Liver (tissue), 9 donors: ENCODE data around the gene ZNF311. TPM values are rescaled to one million over a fixed set of nuclear protein-coding genes. Genes with fewer than 3 reads are reported as not detected.

Source experiments
- DNase-seq: peaks from one replicate; pipeline ENCODE4 v3.0.0-alpha.2; 2017; ENCODE audit warnings: low spot score
- H3K27ac ChIP-seq, 2 donors: one replicate each; pipeline ENCODE4 v1.7.0; 2013; ENCODE audit warnings: inconsistent platforms in 2 of 2, low read length in 2 of 2, control low read depth in 1 of 2, low read depth in 1 of 2, mild to moderate bottlenecking in 1 of 2
- H3K27me3 ChIP-seq, 4 donors: one replicate each; pipeline versions ENCODE4 v1.6.1 to v1.7.0; 2013; ENCODE audit warnings: low read length in 3 of 4, inconsistent platforms in 1 of 4, mild to moderate bottlenecking in 1 of 4, moderate library complexity in 1 of 4; ENCODE audit not compliant: control insufficient read depth in 4 of 4, insufficient read depth in 4 of 4
- H3K36me3 ChIP-seq, 4 donors: one replicate each; pipeline versions ENCODE4 v1.6.1 to v1.7.0; 2013; ENCODE audit warnings: low read length in 3 of 4, mild to moderate bottlenecking in 3 of 4, low read depth in 1 of 4, moderate library complexity in 1 of 4; ENCODE audit not compliant: control insufficient read depth in 4 of 4, insufficient read depth in 3 of 4
- H3K4me1 ChIP-seq, 4 donors: one replicate each; pipeline versions ENCODE4 v1.6.1 to v1.7.0; 2013; ENCODE audit warnings: low read length in 3 of 4, mild to moderate bottlenecking in 3 of 4, moderate library complexity in 1 of 4; ENCODE audit not compliant: control insufficient read depth in 4 of 4, insufficient read depth in 4 of 4
- H3K4me3 ChIP-seq, 3 donors: one replicate each; pipeline versions ENCODE4 v1.6.1 to v1.7.0; 2013; ENCODE audit warnings: low read length in 3 of 3, control low read depth in 1 of 3, low read depth in 1 of 3, mild to moderate bottlenecking in 1 of 3
- H3K9ac ChIP-seq, 2 donors: one replicate each; pipeline ENCODE4 v1.7.0; 2013; ENCODE audit warnings: low read length in 2 of 2, mild to moderate bottlenecking in 2 of 2, moderate library complexity in 2 of 2, control low read depth in 1 of 2, low read depth in 1 of 2
- H3K9me3 ChIP-seq, 4 donors: one replicate each; pipeline versions ENCODE4 v1.6.1 to v1.7.0; 2013; ENCODE audit warnings: low read length in 3 of 4; ENCODE audit not compliant: control insufficient read depth in 4 of 4
- EGR1 ChIP-seq, 2 donors: IDR thresholded peaks; 2 replicates each; pipeline ENCODE4 v1.6.1; 2016 to 2018; ENCODE audit warnings: antibody characterized with exemption in 2 of 2, low read depth in 2 of 2
- FOXA1 ChIP-seq: IDR thresholded peaks from 2 replicates; pipeline ENCODE4 v1.6.1; 2016; ENCODE audit warnings: antibody characterized with exemption
- FOXA2 ChIP-seq: IDR thresholded peaks from 2 replicates; pipeline ENCODE4 v1.6.1; 2016; ENCODE audit warnings: antibody characterized with exemption
- GABPA ChIP-seq, 2 donors: IDR thresholded peaks in 1 of 2; conservative IDR thresholded peaks in 1 of 2; 2 replicates each; pipeline ENCODE4 v1.6.1; 2016; ENCODE audit warnings: antibody characterized with exemption in 2 of 2, mild to moderate bottlenecking in 1 of 2, moderate library complexity in 1 of 2
- HNF4A ChIP-seq, 2 donors: conservative IDR thresholded peaks; 2 replicates each; pipeline ENCODE4 v1.6.1; 2016; ENCODE audit warnings: antibody characterized with exemption in 2 of 2, mild to moderate bottlenecking in 2 of 2
- HNF4G ChIP-seq: IDR thresholded peaks from 2 replicates; pipeline ENCODE4 v1.6.1; 2016; ENCODE audit warnings: antibody characterized with exemption
- JUND ChIP-seq, 2 donors: IDR thresholded peaks; 2 replicates each; pipeline ENCODE4 v1.6.1; 2016; ENCODE audit warnings: antibody characterized with exemption in 2 of 2
- NR2F2 ChIP-seq: IDR thresholded peaks from 2 replicates; pipeline ENCODE4 v1.6.1; 2016; ENCODE audit warnings: antibody characterized with exemption
- RAD21 ChIP-seq, 2 donors: IDR thresholded peaks; 2 replicates each; pipeline ENCODE4 v1.6.1; 2016; ENCODE audit warnings: antibody characterized with exemption in 2 of 2, mild to moderate bottlenecking in 2 of 2
- RXRA ChIP-seq, 2 donors: IDR thresholded peaks; 2 replicates each; pipeline ENCODE4 v1.6.1; 2017 to 2018; ENCODE audit warnings: antibody characterized with exemption in 2 of 2, mild to moderate bottlenecking in 1 of 2
- SP1 ChIP-seq: IDR thresholded peaks from 2 replicates; pipeline ENCODE4 v1.6.1; 2018; ENCODE audit warnings: antibody characterized with exemption, mild to moderate bottlenecking
- TAF1 ChIP-seq: conservative IDR thresholded peaks from 2 replicates; pipeline ENCODE4 v1.6.1; 2016; ENCODE audit warnings: antibody characterized with exemption, mild to moderate bottlenecking
- YY1 ChIP-seq: IDR thresholded peaks from 2 replicates; pipeline ENCODE4 v1.6.1; 2016; ENCODE audit warnings: antibody characterized with exemption, mild to moderate bottlenecking
- WGBS: extraction: QIAGEN DNeasy Blood & Tissue Kit; methylation state at CpG from one replicate; pipeline ENCODE4 v1.1.7; 2013; 5-methylcytosine and 5-hydroxymethylcytosine counted together
- polyA plus RNA-seq, 2 donors: library from polyadenylated mRNA; stranded (reverse) in 1 of 2; unstranded in 1 of 2; fragments of 200-250 nt in 1 of 2; fragments of >200 nt in 1 of 2; fragmentation: Nextera tagmentation in 1 of 2; extraction: Ambion mirVana in 1 of 2; gene quantifications; one replicate each; pipeline versions ENCODE4 v1.2.1 to v1.2.3, GENCODE V29; 2013 to 2015
- total RNA-seq, 2 donors: library from RNA; depleted of rRNA; stranded (reverse); fragments of >200 nt; gene quantifications; one replicate each; pipeline ENCODE4 v1.2.3, GENCODE V29; 2014
- TF ChIP-seq, protein P1 (sequence below): IDR thresholded peaks from 2 replicates; pipeline ENCODE4 v1.6.1; 2016; ENCODE audit warnings: antibody characterized with exemption
- TF ChIP-seq, protein P2 (sequence below): IDR thresholded peaks from 2 replicates; pipeline ENCODE4 v1.6.1; 2016; ENCODE audit warnings: antibody characterized with exemption, mild to moderate bottlenecking
- TF ChIP-seq, protein P3 (sequence below): fragments of 150-350 bp; IDR thresholded peaks from 2 replicates; pipeline ENCODE4 v1.5.1; 2017; ENCODE audit warnings: improper control_type of control experiment, low read depth, low read length; ENCODE audit not compliant: missing input control
- TF ChIP-seq, protein P4 (sequence below): IDR thresholded peaks from 2 replicates; pipeline ENCODE4 v1.6.1; 2016; ENCODE audit warnings: antibody characterized with exemption
- TF ChIP-seq, protein P5 (sequence below): IDR thresholded peaks from 2 replicates; pipeline ENCODE4 v1.6.1; 2016; ENCODE audit warnings: antibody characterized with exemption
- donor health status: healthy.
- donor health status: healthy.
- donor health status: healthy.
- donor health status: healthy.
- donor health status: healthy.

ZNF311 gene
- total and polyA plus RNA-seq, 4 donors = 0.19 to 1.1 (median 0.36) TPM

DNA sequence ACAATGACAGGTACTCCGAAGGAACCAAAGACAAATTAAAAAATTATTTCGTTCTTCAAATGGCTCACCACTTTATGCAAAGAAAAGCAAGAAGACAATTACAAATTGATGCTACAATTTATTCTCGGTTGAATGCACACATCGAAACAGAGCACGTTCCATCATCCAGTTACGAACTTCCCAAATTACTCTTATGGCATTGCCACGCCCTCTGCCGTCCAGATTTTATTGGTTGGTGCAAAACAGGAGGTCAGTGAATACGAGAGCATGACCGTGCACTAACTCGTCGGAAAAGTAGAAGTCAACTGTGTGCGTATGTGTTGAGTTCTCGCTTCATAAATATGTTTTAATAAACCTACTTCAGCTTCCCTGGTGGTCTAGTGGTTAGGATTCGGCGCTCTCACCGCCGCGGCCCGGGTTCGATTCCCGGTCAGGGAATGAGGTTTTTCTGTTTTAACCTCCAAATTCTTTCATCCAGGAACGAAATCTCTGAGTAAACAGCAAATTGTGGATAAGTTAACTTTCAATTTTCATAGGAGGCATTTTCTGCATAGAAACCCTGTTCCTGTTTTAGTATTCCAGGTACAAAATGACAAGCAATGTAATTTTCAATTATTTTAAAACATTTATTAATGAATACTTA lies 23.2 kb downstream of the ZNF311 start:
- Histone ChIP-seq H3K27ac (peak overlapping the region; percentile 84 to 88), H3K27me3 (no peaks in the 10 kb centered on the region), H3K4me1 (peaks cover 2 to 29% (median 10%) of the 10 kb centered on the region in 4 donors), H3K9me3 (no peaks in the 10 kb centered on the region), H3K36me3 (peaks cover 0 to 1% (median 0%) of the 10 kb centered on the region in 4 donors), H3K4me3 (peak overlapping the region; percentile 60 to 98 (median 84)), H3K9ac (peak overlapping the region; percentile 44 to 93)
- under 1% methylated on average over 23 of the region's 23 CpGs for WGBS
- TF ChIP-seq RXRA (IDR thresholded peaks at IDR 0.05) (peak in 1 of 2 donors; percentile 66), TAF1 (no peak), GABPA (IDR thresholded peaks at IDR 0.05 in 1 of 2, conservative IDR thresholded peaks at IDR 0.05 in 1 of 2) (no peak), EGR1 (IDR thresholded peaks at IDR 0.05; ENCODE audit: low read depth in 2 of 2) (peak in 1 of 2 donors; percentile 1), JUND (IDR thresholded peaks at IDR 0.05) (peak in 1 of 2 donors; percentile 47), FOXA1 (peak; percentile 69), NR2F2 (peak; percentile 45), FOXA2 (peak; percentile 65), HNF4A (conservative IDR thresholded peaks at IDR 0.05) (no peak), YY1 (peak; percentile 27), HNF4G (no peak), RAD21 (IDR thresholded peaks at IDR 0.05) (peak; percentile 20 to 32), SP1 (no peak)
- TF ChIP-seq, protein P1, sequence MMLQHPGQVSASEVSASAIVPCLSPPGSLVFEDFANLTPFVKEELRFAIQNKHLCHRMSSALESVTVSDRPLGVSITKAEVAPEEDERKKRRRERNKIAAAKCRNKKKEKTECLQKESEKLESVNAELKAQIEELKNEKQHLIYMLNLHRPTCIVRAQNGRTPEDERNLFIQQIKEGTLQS = peak; percentile 100
- TF ChIP-seq, protein P2, sequence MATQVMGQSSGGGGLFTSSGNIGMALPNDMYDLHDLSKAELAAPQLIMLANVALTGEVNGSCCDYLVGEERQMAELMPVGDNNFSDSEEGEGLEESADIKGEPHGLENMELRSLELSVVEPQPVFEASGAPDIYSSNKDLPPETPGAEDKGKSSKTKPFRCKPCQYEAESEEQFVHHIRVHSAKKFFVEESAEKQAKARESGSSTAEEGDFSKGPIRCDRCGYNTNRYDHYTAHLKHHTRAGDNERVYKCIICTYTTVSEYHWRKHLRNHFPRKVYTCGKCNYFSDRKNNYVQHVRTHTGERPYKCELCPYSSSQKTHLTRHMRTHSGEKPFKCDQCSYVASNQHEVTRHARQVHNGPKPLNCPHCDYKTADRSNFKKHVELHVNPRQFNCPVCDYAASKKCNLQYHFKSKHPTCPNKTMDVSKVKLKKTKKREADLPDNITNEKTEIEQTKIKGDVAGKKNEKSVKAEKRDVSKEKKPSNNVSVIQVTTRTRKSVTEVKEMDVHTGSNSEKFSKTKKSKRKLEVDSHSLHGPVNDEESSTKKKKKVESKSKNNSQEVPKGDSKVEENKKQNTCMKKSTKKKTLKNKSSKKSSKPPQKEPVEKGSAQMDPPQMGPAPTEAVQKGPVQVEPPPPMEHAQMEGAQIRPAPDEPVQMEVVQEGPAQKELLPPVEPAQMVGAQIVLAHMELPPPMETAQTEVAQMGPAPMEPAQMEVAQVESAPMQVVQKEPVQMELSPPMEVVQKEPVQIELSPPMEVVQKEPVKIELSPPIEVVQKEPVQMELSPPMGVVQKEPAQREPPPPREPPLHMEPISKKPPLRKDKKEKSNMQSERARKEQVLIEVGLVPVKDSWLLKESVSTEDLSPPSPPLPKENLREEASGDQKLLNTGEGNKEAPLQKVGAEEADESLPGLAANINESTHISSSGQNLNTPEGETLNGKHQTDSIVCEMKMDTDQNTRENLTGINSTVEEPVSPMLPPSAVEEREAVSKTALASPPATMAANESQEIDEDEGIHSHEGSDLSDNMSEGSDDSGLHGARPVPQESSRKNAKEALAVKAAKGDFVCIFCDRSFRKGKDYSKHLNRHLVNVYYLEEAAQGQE = no peak
- TF ChIP-seq, protein P3, sequence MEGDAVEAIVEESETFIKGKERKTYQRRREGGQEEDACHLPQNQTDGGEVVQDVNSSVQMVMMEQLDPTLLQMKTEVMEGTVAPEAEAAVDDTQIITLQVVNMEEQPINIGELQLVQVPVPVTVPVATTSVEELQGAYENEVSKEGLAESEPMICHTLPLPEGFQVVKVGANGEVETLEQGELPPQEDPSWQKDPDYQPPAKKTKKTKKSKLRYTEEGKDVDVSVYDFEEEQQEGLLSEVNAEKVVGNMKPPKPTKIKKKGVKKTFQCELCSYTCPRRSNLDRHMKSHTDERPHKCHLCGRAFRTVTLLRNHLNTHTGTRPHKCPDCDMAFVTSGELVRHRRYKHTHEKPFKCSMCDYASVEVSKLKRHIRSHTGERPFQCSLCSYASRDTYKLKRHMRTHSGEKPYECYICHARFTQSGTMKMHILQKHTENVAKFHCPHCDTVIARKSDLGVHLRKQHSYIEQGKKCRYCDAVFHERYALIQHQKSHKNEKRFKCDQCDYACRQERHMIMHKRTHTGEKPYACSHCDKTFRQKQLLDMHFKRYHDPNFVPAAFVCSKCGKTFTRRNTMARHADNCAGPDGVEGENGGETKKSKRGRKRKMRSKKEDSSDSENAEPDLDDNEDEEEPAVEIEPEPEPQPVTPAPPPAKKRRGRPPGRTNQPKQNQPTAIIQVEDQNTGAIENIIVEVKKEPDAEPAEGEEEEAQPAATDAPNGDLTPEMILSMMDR = no peak
- TF ChIP-seq, protein P4, sequence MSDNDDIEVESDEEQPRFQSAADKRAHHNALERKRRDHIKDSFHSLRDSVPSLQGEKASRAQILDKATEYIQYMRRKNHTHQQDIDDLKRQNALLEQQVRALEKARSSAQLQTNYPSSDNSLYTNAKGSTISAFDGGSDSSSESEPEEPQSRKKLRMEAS = peak; percentile 67
- TF ChIP-seq, protein P5, sequence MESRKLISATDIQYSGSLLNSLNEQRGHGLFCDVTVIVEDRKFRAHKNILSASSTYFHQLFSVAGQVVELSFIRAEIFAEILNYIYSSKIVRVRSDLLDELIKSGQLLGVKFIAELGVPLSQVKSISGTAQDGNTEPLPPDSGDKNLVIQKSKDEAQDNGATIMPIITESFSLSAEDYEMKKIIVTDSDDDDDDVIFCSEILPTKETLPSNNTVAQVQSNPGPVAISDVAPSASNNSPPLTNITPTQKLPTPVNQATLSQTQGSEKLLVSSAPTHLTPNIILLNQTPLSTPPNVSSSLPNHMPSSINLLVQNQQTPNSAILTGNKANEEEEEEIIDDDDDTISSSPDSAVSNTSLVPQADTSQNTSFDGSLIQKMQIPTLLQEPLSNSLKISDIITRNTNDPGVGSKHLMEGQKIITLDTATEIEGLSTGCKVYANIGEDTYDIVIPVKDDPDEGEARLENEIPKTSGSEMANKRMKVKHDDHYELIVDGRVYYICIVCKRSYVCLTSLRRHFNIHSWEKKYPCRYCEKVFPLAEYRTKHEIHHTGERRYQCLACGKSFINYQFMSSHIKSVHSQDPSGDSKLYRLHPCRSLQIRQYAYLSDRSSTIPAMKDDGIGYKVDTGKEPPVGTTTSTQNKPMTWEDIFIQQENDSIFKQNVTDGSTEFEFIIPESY = peak; percentile 32
- peak; percentile 89 for DNase-seq
